ENCODE data around the gene ZBTB40. TPM values are rescaled to one million over a fixed set of nuclear protein-coding genes. Genes with fewer than 3 reads are reported as not detected.

The ZBTB40 gene
- total RNA-seq, 1 experiment from 2014 or later = 13.5 TPM

GRCh38 chr1:22496536-22497160 is 45.0 kb downstream of the ZBTB40 start:
- no peak for DNase-seq (ENCODE audit: extremely low read depth, low read depth)

GRCh38 chr1:22498463-22498862 is 46.8 kb downstream of the ZBTB40 start:
- no peak for DNase-seq (ENCODE audit: extremely low read depth, low read depth)

GRCh38 chr1:22500058-22500457 is 48.4 kb downstream of the ZBTB40 start:
- no peak for DNase-seq (ENCODE audit: extremely low read depth, low read depth)

- DNase-seq (ENCODE audit: extremely low read depth, low read depth) = peak; percentile 2
Measured at GRCh38 chr1:22500471-22500870, 48.8 kb downstream of the ZBTB40 start.

GRCh38 chr1:22502202-22502601 is 50.6 kb downstream of the ZBTB40 start:
- no peak for DNase-seq (ENCODE audit: extremely low read depth, low read depth)

GRCh38 chr1:22503721-22504410 is 52.2 kb downstream of the ZBTB40 start:
- DNase-seq (ENCODE audit: extremely low read depth, low read depth) = no peak

GRCh38 chr1:22506130-22506692 is 54.6 kb downstream of the ZBTB40 start:
- no peak for DNase-seq (ENCODE audit: extremely low read depth, low read depth)

- no peak for DNase-seq (ENCODE audit: extremely low read depth, low read depth)
Measured at GRCh38 chr1:22507587-22507986, 55.9 kb downstream of the ZBTB40 start.

- DNase-seq (ENCODE audit: extremely low read depth, low read depth) = no peak
Measured at GRCh38 chr1:22508329-22508728, 56.7 kb downstream of the ZBTB40 start.

GRCh38 chr1:22508991-22509390 is 57.3 kb downstream of the ZBTB40 start:
- no peak for DNase-seq (ENCODE audit: extremely low read depth, low read depth)

GRCh38 chr1:22509815-22510214 is 58.2 kb downstream of the ZBTB40 start:
- no peak for DNase-seq (ENCODE audit: extremely low read depth, low read depth)

GRCh38 chr1:22512873-22513272 is 61.2 kb downstream of the ZBTB40 start:
- no peak for DNase-seq (ENCODE audit: extremely low read depth, low read depth)

- DNase-seq (ENCODE audit: extremely low read depth, low read depth) = no peak
Measured at GRCh38 chr1:22516906-22517571, 65.4 kb downstream of the ZBTB40 start.

- DNase-seq (ENCODE audit: extremely low read depth, low read depth) = no peak
Measured at GRCh38 chr1:22517956-22518355, 66.3 kb downstream of the ZBTB40 start.

- DNase-seq (ENCODE audit: extremely low read depth, low read depth) = no peak
Measured at GRCh38 chr1:22518379-22518778, 66.7 kb downstream of the ZBTB40 start.

GRCh38 chr1:22520871-22521270 is 69.2 kb downstream of the ZBTB40 start:
- no peak for DNase-seq (ENCODE audit: extremely low read depth, low read depth)

GRCh38 chr1:22521692-22522091 is 70.0 kb downstream of the ZBTB40 start:
- no peak for DNase-seq (ENCODE audit: extremely low read depth, low read depth)

- DNase-seq (ENCODE audit: extremely low read depth, low read depth) = no peak
Measured at GRCh38 chr1:22522221-22522743, 70.6 kb downstream of the ZBTB40 start.

- DNase-seq (ENCODE audit: extremely low read depth, low read depth) = no peak
Measured at GRCh38 chr1:22524481-22524880, 72.8 kb downstream of the ZBTB40 start.

GRCh38 chr1:22525211-22525610 is 73.6 kb downstream of the ZBTB40 start:
- DNase-seq (ENCODE audit: extremely low read depth, low read depth) = no peak

- no peak for DNase-seq (ENCODE audit: extremely low read depth, low read depth)
Measured at GRCh38 chr1:22525646-22526045, 74.0 kb downstream of the ZBTB40 start.

Measured in NCI-H460 (cell line).